Neutrophil (primary cell): ENCODE data around the gene WDR86.

Experiments used
- H3K27ac ChIP-seq: fragments of 200-600 bp; sonication (generic); 2 replicates; pipeline ENCODE4 v1.5.1; 2016; ENCODE audit warnings: mild to moderate bottlenecking, moderate library complexity
- H3K27me3 ChIP-seq: fragments of 200-600 bp; sonication (generic); 2 replicates; pipeline ENCODE4 v1.6.0; 2016; ENCODE audit warnings: mild to moderate bottlenecking
- H3K36me3 ChIP-seq: fragments of 200-600 bp; sonication (generic); 2 replicates; pipeline ENCODE4 v1.5.1; 2017
- H3K4me1 ChIP-seq, 2 experiments: fragments of 200-600 bp in 1 of 2; sonication (generic) in 1 of 2; 1 replicate in 1 of 2; 2 replicates in 1 of 2; pipeline versions ENCODE4 v1.5.1 to v1.6.1; 2013 to 2016; ENCODE audit warnings: low read depth in 1 of 2, low read length in 1 of 2, mild to moderate bottlenecking in 1 of 2, moderate library complexity in 1 of 2; ENCODE audit not compliant: control insufficient read depth in 1 of 2, insufficient read depth in 1 of 2
- H3K4me3 ChIP-seq, 2 experiments: fragments of 200-600 bp in 1 of 2; sonication (generic) in 1 of 2; 1 replicate in 1 of 2; 2 replicates in 1 of 2; pipeline ENCODE4 v1.5.1; 2013 to 2016; ENCODE audit warnings: low read depth in 1 of 2, low read length in 1 of 2, mild to moderate bottlenecking in 1 of 2, moderate library complexity in 1 of 2
- H3K9me3 ChIP-seq: fragments of 200-600 bp; sonication (generic); 2 replicates; pipeline ENCODE4 v1.5.1; 2016
- CTCF ChIP-seq: fragments of 200-600 bp; sonication (generic); IDR thresholded peaks from 2 replicates; pipeline ENCODE4 v1.5.1; 2016; ENCODE audit warnings: antibody characterized with exemption

Gene WDR86

GRCh38 chr7:151352512-151352911 lies 57.3 kb downstream of the WDR86 start:
- no peaks in the 10 kb centered on the region for H3K27me3 ChIP-seq
- peak overlapping the region; percentile 96 for H3K27ac ChIP-seq
- H3K36me3 ChIP-seq = peaks cover 68% of the 10 kb centered on the region

GRCh38 chr7:151351967-151352366 lies 57.9 kb downstream of the WDR86 start:
- peaks cover 65% of the 10 kb centered on the region for H3K36me3 ChIP-seq
- H3K9me3 ChIP-seq = no peaks in the 10 kb centered on the region
- TF ChIP-seq CTCF = no peak
- H3K27ac ChIP-seq = peak overlapping the region; percentile 96
- no peak overlapping the region for H3K4me3 ChIP-seq
- H3K27me3 ChIP-seq = no peaks in the 10 kb centered on the region
- peaks cover 37 to 38% of the 10 kb centered on the region in 2 experiments for H3K4me1 ChIP-seq

More at GRCh38 chr7:151352512-151352911, 57.3 kb downstream of the WDR86 start:
- Histone ChIP-seq H3K9me3 (no peaks in the 10 kb centered on the region), H3K4me1 (peaks cover 37 to 38% of the 10 kb centered on the region in 2 experiments), H3K4me3 (no peak overlapping the region)
- TF ChIP-seq CTCF = no peak

- H3K27ac ChIP-seq = peak overlapping the region; percentile 96
- H3K27me3 ChIP-seq = no peaks in the 10 kb centered on the region
- H3K9me3 ChIP-seq = no peaks in the 10 kb centered on the region
- H3K4me1 ChIP-seq = peaks cover 37 to 38% of the 10 kb centered on the region in 2 experiments
- peaks cover 64% of the 10 kb centered on the region for H3K36me3 ChIP-seq
- TF ChIP-seq CTCF = no peak
- H3K4me3 ChIP-seq = peak overlapping the region in 1 of 2 experiments; percentile 67
These were observed 58.8 kb downstream of the WDR86 start for GRCh38 chr7:151351027-151351426.

DNA sequence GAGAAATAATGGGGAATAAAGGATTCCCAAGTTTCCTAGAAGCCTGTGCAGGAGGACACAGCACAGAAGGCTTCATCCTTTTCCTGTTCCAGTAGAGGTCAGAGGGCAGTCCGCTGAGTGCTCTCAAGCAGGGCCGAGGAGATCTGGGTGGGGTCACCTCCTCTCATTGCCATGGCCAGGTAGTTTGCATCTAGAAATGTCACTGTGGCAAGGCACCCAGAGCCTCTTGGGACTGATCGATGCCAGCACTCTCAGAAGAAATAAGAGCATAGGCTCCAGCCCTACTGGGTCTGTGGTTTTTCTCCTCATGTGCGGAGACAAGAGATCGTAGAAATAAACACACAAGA lies 60.4 kb downstream of the WDR86 start:
- Histone ChIP-seq H3K36me3 (peaks cover 59% of the 10 kb centered on the region), H3K4me3 (peak overlapping the region; percentile 67 to 69), H3K4me1 (peaks cover 37 to 38% of the 10 kb centered on the region in 2 experiments), H3K27ac (peak overlapping the region; percentile 96), H3K9me3 (no peaks in the 10 kb centered on the region), H3K27me3 (no peaks in the 10 kb centered on the region)
- no peak for TF ChIP-seq CTCF

GRCh38 chr7:151348970-151349369 lies 60.9 kb downstream of the WDR86 start:
- Histone ChIP-seq H3K4me3 (peak overlapping the region in 1 of 2 experiments; percentile 69), H3K36me3 (peaks cover 58% of the 10 kb centered on the region), H3K27me3 (no peaks in the 10 kb centered on the region), H3K27ac (peak overlapping the region; percentile 96), H3K9me3 (no peaks in the 10 kb centered on the region), H3K4me1 (peaks cover 37 to 38% of the 10 kb centered on the region in 2 experiments)
- TF ChIP-seq CTCF = no peak

DNA sequence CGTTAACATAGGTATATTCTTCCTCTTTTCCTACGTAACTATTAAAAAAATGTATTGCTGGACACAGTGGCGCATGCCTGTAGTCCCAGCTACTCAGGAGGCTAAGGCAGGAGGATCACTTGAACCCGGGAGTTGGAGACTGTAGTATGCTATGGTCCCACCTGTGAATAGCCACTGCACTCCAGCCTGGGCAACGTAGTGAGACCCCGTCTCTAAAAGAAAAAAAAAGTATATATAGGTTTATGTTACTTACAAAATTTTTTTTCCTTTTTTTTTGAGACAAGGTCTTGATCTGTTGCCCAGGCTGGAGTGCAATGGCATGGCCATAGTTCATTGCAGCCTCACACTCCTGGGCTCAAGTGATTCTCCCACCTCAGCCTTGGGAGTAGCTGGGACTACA lies 62.6 kb downstream of the WDR86 start:
- Histone ChIP-seq H3K4me3 (no peak overlapping the region), H3K27ac (no peak overlapping the region), H3K4me1 (peaks cover 42% of the 10 kb centered on the region in 2 experiments), H3K27me3 (no peaks in the 10 kb centered on the region), H3K9me3 (no peaks in the 10 kb centered on the region), H3K36me3 (peaks cover 50% of the 10 kb centered on the region)
- TF ChIP-seq CTCF = no peak
